GM23338 (cell line): ENCODE results near the gene ST6GALNAC3. TPM values are rescaled to one million over a fixed set of nuclear protein-coding genes. Genes with fewer than 3 reads are reported as not detected.

Experiments
- ATAC-seq: fragments of 200-7000 bp; cut with Tn5 transposase; 3 replicates; pipeline ENCODE4 v1.9.1; 2020
- DNase-seq: peaks from one replicate; pipeline ENCODE4 v3.0.0-alpha.2; 2015; ENCODE audit warnings: low spot score
- H2AFZ ChIP-seq: fragments of 200-600 bp; sonication (generic); 2 replicates; pipeline ENCODE4 v1.8.0; 2016; ENCODE audit warnings: antibody characterized with exemption, mild to moderate bottlenecking, moderate library complexity
- H3F3A ChIP-seq: fragments of 200-600 bp; sonication (generic); replicated peaks from 2 replicates; pipeline ENCODE4 v1.8.0; 2017; ENCODE audit warnings: antibody characterized with exemption, mixed run types, low read depth
- H3K27ac ChIP-seq: fragments of 200-600 bp; sonication (generic); 2 replicates; pipeline ENCODE4 v1.6.1; 2016; ENCODE audit warnings: low read depth
- H3K27me3 ChIP-seq: fragments of 200-600 bp; sonication (generic); 2 replicates; pipeline ENCODE4 v1.8.0; 2016; ENCODE audit warnings: mild to moderate bottlenecking, mixed run types, moderate library complexity; ENCODE audit not compliant: insufficient read depth
- H3K36me3 ChIP-seq: fragments of 200-600 bp; sonication (generic); 2 replicates; pipeline ENCODE4 v1.8.0; 2016; ENCODE audit warnings: mild to moderate bottlenecking; ENCODE audit not compliant: insufficient read depth
- H3K4me1 ChIP-seq: fragments of 200-600 bp; sonication (generic); 2 replicates; pipeline ENCODE4 v1.8.0; 2016; ENCODE audit warnings: mild to moderate bottlenecking, moderate library complexity; ENCODE audit not compliant: insufficient read depth
- H3K4me2 ChIP-seq: fragments of 200-600 bp; sonication (generic); 2 replicates; pipeline ENCODE4 v1.7.1; 2017; ENCODE audit warnings: mixed run types
- H3K4me3 ChIP-seq: fragments of 200-600 bp; sonication (generic); 2 replicates; pipeline ENCODE4 v1.6.1; 2016; ENCODE audit warnings: mixed run types
- H3K79me2 ChIP-seq: fragments of 200-600 bp; sonication (generic); replicated peaks from 2 replicates; pipeline ENCODE4 v1.8.0; 2017; ENCODE audit warnings: mild to moderate bottlenecking; ENCODE audit not compliant: insufficient read depth
- H3K9me2 ChIP-seq: fragments of 200-600 bp; sonication (generic); 2 replicates; pipeline ENCODE4 v1.8.0; 2017; ENCODE audit not compliant: insufficient read depth
- H4K20me1 ChIP-seq: fragments of 200-600 bp; sonication (generic); replicated peaks from 2 replicates; pipeline ENCODE4 v1.8.0; 2017; ENCODE audit warnings: mild to moderate bottlenecking; ENCODE audit not compliant: insufficient read depth
- H3K27ac Mint-ChIP-seq: 2 replicates; pipeline ENCODE4 v1.8.0; 2020; ENCODE audit warnings: inconsistent platforms, mild to moderate bottlenecking, moderate library complexity, mixed read lengths
- H3K27me3 Mint-ChIP-seq: 3 replicates; pipeline ENCODE4 v1.8.0; 2022; ENCODE audit warnings: low read depth, mild to moderate bottlenecking, moderate library complexity, mixed read lengths, inconsistent platforms; ENCODE audit not compliant: insufficient read depth, poor library complexity
- H3K36me3 Mint-ChIP-seq: 3 replicates; pipeline ENCODE4 v1.8.0; 2021; ENCODE audit warnings: low read depth, mild to moderate bottlenecking, inconsistent platforms, moderate library complexity, mixed read lengths
- H3K4me1 Mint-ChIP-seq: 3 replicates; pipeline ENCODE4 v1.8.0; 2020; ENCODE audit warnings: mild to moderate bottlenecking, inconsistent platforms, mixed read lengths
- H3K4me3 Mint-ChIP-seq: 3 replicates; pipeline ENCODE4 v1.8.0; 2021; ENCODE audit warnings: moderate library complexity, mild to moderate bottlenecking, inconsistent platforms, mixed read lengths
- H3K9me3 Mint-ChIP-seq: 3 replicates; pipeline ENCODE4 v1.8.0; 2020; ENCODE audit warnings: moderate library complexity, mild to moderate bottlenecking, inconsistent platforms, mixed read lengths
- CREB1 ChIP-seq: fragments of 250-450 bp; sonication (Bioruptor Pico); IDR thresholded peaks from 2 replicates; pipeline ENCODE4 v1.5.0; 2020; ENCODE audit warnings: low read depth, mild to moderate bottlenecking, moderate library complexity
- CTCF ChIP-seq, 2 experiments: fragments of 200-600 bp in 1 of 2; sonication (generic) in 1 of 2; conservative IDR thresholded peaks; 2 replicates each; pipeline versions ENCODE4 v1.5.1 to v1.6.1; 2016 to 2017; ENCODE audit warnings: antibody characterized with exemption in 2 of 2, low read depth in 2 of 2, mild to moderate bottlenecking in 2 of 2, moderate library complexity in 1 of 2
- EZH2 ChIP-seq: fragments of 200-600 bp; sonication (generic); IDR thresholded peaks from one replicate; pipeline ENCODE4 v1.8.0; 2017; ENCODE audit warnings: antibody characterized with exemption, mild to moderate bottlenecking, low read depth; ENCODE audit not compliant: unreplicated experiment
- EZH2phosphoT487 ChIP-seq: fragments of 200-600 bp; sonication (generic); IDR thresholded peaks from one replicate; pipeline ENCODE4 v1.8.1; 2018; ENCODE audit warnings: antibody characterized with exemption; ENCODE audit not compliant: unreplicated experiment
- JUNB ChIP-seq: IDR thresholded peaks from one replicate; pipeline ENCODE4 v1.6.1; 2016; ENCODE audit warnings: antibody characterized with exemption; ENCODE audit not compliant: unreplicated experiment
- NANOG ChIP-seq: IDR thresholded peaks from 2 replicates; pipeline ENCODE4 v1.6.1; 2016; ENCODE audit warnings: antibody characterized with exemption, borderline replicate concordance
- POLR2AphosphoS5 ChIP-seq: IDR thresholded peaks from 2 replicates; pipeline ENCODE4 v1.6.1; 2016; ENCODE audit warnings: antibody characterized with exemption, low read depth
- STAT1 ChIP-seq: IDR thresholded peaks from one replicate; pipeline ENCODE4 v1.6.1; 2016; ENCODE audit warnings: antibody characterized with exemption; ENCODE audit not compliant: unreplicated experiment
- ZNF114 ChIP-seq: fragments of 250-450 bp; sonication (Bioruptor Pico); IDR thresholded peaks from 2 replicates; pipeline ENCODE4 v1.5.0; 2020; ENCODE audit warnings: mild to moderate bottlenecking, moderate library complexity
- ZNF331 ChIP-seq: fragments of 250-450 bp; sonication (Bioruptor Pico); IDR thresholded peaks from 2 replicates; pipeline ENCODE4 v1.5.0; 2020; ENCODE audit warnings: low read depth, mild to moderate bottlenecking, moderate library complexity
- polyA plus RNA-seq: library from polyadenylated mRNA; unstranded; fragments of >200 nt; fragmentation: Nextera tagmentation; extraction: Ambion mirVana; gene quantifications from 2 replicates; pipeline ENCODE4 v1.2.1, GENCODE V29; 2016
- total RNA-seq: library from RNA; depleted of rRNA; stranded (reverse); fragments of >200 nt; shearing (Covaris generic); gene quantifications from 2 replicates; pipeline ENCODE4 v1.2.3, GENCODE V29; 2014
- TF ChIP-seq, protein P1 (sequence below): IDR thresholded peaks from 2 replicates; pipeline ENCODE4 v1.6.1; 2016; ENCODE audit warnings: antibody characterized with exemption
- TF ChIP-seq, protein P2 (sequence below): fragments of 250-450 bp; sonication (Bioruptor Pico); IDR thresholded peaks from 2 replicates; pipeline ENCODE4 v1.5.0; 2020; ENCODE audit warnings: mild to moderate bottlenecking, moderate library complexity
- TF ChIP-seq, protein P3 (sequence below): IDR thresholded peaks from one replicate; pipeline ENCODE4 v1.6.1; 2018; ENCODE audit warnings: antibody characterized with exemption; ENCODE audit not compliant: unreplicated experiment

ST6GALNAC3 gene
- total and polyA plus RNA-seq, 2 experiments from 2014 or later = 4.7 to 11.6 TPM

DNA sequence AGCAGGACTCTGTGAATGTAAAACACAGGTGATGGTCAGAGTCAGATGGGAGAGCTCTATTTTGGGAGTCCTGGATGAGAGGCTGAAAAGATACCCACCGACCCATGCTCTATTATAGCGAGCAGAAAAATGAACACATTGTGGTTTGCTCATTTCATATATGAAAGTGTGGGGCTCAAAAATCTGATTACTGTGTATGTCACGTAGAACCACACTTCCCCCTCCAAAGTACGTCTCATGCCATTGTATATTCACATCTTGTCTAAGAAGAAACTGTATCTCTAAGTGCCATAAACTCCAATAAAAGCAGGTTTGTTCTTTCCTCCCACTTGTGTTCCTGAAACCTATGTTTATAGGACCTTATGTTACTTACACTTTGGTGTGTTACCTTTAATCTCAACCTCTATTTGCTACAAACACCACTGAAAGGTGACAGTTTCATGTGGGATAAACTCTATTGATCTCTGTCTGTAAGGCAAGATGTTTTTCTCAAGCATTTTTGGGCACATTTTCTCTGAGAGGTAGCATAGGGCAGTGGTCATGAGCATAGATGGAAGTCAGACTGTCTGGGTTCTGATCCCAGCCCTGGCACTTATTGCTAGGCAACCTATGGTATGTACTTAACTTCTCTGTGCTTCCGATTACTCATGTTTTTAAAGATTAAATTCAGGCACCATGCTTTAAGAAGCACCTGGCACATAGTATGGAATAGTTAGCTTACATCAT, 214.4 kb downstream of the ST6GALNAC3 start:
- no peak overlapping the region for H2AFZ ChIP-seq
- peaks cover 17% of the 10 kb centered on the region for H3K4me1 ChIP-seq
- ATAC-seq = no peak
- Mint-ChIP-seq H3K4me1 (peaks cover 51% of the 10 kb centered on the region), H3K9me3 (no peaks in the 10 kb centered on the region), H3K27ac (no peak overlapping the region), H3K4me3 (no peak overlapping the region), H3K27me3 (peaks cover 3% of the 10 kb centered on the region), H3K36me3 (no peaks in the 10 kb centered on the region)
- no peaks in the 10 kb centered on the region for H4K20me1 ChIP-seq
- no peaks in the 10 kb centered on the region for H3F3A ChIP-seq
- H3K79me2 ChIP-seq = no peaks in the 10 kb centered on the region
- H3K27me3 ChIP-seq = no peaks in the 10 kb centered on the region
- no peak for TF ChIP-seq ZNF114 (CRISPR knock-in tag)
- no peak for TF ChIP-seq NANOG
- TF ChIP-seq CREB1 (CRISPR knock-in tag) = no peak
- no peak for TF ChIP-seq EZH2phosphoT487
- no peak for TF ChIP-seq ZNF331 (CRISPR knock-in tag)
- TF ChIP-seq, protein P1, sequence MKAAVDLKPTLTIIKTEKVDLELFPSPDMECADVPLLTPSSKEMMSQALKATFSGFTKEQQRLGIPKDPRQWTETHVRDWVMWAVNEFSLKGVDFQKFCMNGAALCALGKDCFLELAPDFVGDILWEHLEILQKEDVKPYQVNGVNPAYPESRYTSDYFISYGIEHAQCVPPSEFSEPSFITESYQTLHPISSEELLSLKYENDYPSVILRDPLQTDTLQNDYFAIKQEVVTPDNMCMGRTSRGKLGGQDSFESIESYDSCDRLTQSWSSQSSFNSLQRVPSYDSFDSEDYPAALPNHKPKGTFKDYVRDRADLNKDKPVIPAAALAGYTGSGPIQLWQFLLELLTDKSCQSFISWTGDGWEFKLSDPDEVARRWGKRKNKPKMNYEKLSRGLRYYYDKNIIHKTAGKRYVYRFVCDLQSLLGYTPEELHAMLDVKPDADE = no peak
- TF ChIP-seq POLR2AphosphoS5 = no peak
- TF ChIP-seq, protein P2, sequence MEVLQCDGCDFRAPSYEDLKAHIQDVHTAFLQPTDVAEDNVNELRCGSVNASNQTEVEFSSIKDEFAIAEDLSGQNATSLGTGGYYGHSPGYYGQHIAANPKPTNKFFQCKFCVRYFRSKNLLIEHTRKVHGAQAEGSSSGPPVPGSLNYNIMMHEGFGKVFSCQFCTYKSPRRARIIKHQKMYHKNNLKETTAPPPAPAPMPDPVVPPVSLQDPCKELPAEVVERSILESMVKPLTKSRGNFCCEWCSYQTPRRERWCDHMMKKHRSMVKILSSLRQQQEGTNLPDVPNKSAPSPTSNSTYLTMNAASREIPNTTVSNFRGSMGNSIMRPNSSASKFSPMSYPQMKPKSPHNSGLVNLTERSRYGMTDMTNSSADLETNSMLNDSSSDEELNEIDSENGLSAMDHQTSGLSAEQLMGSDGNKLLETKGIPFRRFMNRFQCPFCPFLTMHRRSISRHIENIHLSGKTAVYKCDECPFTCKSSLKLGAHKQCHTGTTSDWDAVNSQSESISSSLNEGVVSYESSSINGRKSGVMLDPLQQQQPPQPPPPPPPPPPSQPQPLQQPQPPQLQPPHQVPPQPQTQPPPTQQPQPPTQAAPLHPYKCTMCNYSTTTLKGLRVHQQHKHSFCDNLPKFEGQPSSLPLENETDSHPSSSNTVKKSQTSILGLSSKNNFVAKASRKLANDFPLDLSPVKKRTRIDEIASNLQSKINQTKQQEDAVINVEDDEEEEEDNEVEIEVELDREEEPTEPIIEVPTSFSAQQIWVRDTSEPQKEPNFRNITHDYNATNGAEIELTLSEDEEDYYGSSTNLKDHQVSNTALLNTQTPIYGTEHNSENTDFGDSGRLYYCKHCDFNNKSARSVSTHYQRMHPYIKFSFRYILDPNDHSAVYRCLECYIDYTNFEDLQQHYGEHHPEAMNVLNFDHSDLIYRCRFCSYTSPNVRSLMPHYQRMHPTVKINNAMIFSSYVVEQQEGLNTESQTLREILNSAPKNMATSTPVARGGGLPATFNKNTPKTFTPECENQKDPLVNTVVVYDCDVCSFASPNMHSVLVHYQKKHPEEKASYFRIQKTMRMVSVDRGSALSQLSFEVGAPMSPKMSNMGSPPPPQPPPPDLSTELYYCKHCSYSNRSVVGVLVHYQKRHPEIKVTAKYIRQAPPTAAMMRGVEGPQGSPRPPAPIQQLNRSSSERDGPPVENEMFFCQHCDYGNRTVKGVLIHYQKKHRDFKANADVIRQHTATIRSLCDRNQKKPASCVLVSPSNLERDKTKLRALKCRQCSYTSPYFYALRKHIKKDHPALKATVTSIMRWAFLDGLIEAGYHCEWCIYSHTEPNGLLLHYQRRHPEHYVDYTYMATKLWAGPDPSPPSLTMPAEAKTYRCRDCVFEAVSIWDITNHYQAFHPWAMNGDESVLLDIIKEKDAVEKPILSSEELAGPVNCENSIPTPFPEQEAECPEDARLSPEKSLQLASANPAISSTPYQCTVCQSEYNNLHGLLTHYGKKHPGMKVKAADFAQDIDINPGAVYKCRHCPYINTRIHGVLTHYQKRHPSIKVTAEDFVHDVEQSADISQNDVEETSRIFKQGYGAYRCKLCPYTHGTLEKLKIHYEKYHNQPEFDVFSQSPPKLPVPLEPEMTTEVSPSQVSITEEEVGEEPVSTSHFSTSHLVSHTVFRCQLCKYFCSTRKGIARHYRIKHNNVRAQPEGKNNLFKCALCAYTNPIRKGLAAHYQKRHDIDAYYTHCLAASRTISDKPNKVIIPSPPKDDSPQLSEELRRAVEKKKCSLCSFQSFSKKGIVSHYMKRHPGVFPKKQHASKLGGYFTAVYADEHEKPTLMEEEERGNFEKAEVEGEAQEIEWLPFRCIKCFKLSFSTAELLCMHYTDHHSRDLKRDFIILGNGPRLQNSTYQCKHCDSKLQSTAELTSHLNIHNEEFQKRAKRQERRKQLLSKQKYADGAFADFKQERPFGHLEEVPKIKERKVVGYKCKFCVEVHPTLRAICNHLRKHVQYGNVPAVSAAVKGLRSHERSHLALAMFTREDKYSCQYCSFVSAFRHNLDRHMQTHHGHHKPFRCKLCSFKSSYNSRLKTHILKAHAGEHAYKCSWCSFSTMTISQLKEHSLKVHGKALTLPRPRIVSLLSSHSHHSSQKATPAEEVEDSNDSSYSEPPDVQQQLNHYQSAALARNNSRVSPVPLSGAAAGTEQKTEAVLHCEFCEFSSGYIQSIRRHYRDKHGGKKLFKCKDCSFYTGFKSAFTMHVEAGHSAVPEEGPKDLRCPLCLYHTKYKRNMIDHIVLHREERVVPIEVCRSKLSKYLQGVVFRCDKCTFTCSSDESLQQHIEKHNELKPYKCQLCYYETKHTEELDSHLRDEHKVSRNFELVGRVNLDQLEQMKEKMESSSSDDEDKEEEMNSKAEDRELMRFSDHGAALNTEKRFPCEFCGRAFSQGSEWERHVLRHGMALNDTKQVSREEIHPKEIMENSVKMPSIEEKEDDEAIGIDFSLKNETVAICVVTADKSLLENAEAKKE (CRISPR knock-in tag) = no peak
- no peak for TF ChIP-seq CTCF (conservative IDR thresholded peaks at IDR 0.05; ENCODE audit: low read depth in 2 of 2)
- TF ChIP-seq, protein P3, sequence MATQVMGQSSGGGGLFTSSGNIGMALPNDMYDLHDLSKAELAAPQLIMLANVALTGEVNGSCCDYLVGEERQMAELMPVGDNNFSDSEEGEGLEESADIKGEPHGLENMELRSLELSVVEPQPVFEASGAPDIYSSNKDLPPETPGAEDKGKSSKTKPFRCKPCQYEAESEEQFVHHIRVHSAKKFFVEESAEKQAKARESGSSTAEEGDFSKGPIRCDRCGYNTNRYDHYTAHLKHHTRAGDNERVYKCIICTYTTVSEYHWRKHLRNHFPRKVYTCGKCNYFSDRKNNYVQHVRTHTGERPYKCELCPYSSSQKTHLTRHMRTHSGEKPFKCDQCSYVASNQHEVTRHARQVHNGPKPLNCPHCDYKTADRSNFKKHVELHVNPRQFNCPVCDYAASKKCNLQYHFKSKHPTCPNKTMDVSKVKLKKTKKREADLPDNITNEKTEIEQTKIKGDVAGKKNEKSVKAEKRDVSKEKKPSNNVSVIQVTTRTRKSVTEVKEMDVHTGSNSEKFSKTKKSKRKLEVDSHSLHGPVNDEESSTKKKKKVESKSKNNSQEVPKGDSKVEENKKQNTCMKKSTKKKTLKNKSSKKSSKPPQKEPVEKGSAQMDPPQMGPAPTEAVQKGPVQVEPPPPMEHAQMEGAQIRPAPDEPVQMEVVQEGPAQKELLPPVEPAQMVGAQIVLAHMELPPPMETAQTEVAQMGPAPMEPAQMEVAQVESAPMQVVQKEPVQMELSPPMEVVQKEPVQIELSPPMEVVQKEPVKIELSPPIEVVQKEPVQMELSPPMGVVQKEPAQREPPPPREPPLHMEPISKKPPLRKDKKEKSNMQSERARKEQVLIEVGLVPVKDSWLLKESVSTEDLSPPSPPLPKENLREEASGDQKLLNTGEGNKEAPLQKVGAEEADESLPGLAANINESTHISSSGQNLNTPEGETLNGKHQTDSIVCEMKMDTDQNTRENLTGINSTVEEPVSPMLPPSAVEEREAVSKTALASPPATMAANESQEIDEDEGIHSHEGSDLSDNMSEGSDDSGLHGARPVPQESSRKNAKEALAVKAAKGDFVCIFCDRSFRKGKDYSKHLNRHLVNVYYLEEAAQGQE = no peak
- TF ChIP-seq EZH2 = no peak
- TF ChIP-seq STAT1 = no peak
- TF ChIP-seq JUNB = no peak
- H3K36me3 ChIP-seq = no peaks in the 10 kb centered on the region
- no peak overlapping the region for H3K4me2 ChIP-seq
- H3K27ac ChIP-seq = no peak overlapping the region; the same call in 1 of the 2 replicates
- no peak overlapping the region for H3K4me3 ChIP-seq
- no peak for DNase-seq
- H3K9me2 ChIP-seq = no peaks in the 10 kb centered on the region
